Mucosa of descending colon (tissue), 3 donors: ENCODE measurements around the gene CDCP1. TPM values are rescaled to one million over a fixed set of nuclear protein-coding genes. Genes with fewer than 3 reads are reported as not detected.

Source experiments
- ATAC-seq: fragments of 200-7000 bp; cut with Tn5 transposase; one replicate; pipeline ENCODE4 v1.9.1; 2020; ENCODE audit warnings: mild to moderate bottlenecking, moderate library complexity
- DNase-seq, 3 donors: peaks; one replicate each; pipeline ENCODE4 v3.0.0-alpha.2; 2020
- H3K36me3 ChIP-seq: fragments of 200-600 bp; one replicate; pipeline ENCODE4 v1.8.0; 2021; ENCODE audit warnings: low read depth, mild to moderate bottlenecking
- H3K4me1 ChIP-seq: fragments of 200-600 bp; one replicate; pipeline ENCODE4 v1.8.0; 2021; ENCODE audit warnings: low read depth, mild to moderate bottlenecking
- H3K4me3 ChIP-seq: fragments of 200-600 bp; one replicate; pipeline ENCODE4 v1.8.0; 2021; ENCODE audit warnings: mild to moderate bottlenecking
- H3K9me3 ChIP-seq: fragments of 200-600 bp; one replicate; pipeline ENCODE4 v1.8.0; 2021; ENCODE audit warnings: mild to moderate bottlenecking
- intact Hi-C, 2 donors: fragments of 100-400 bp; cut with DNase I in 1 of 2; cut with micrococcal nuclease in 1 of 2; formaldehyde crosslinking; loops; one replicate each; pipeline versions ENCODE4 v1.11.0 to v1.11.1; 2022; cut with DNase I, micrococcal nuclease
- total RNA-seq, 3 donors: library from RNA; stranded (reverse); fragmentation: NEBNext Ultra II Directional in 2 of 3; extraction: Animal tissue kit (Norgen Biotek cat#: 25700) in 2 of 3; gene quantifications; one replicate each; pipeline versions ENCODE4 v1.2.1 to v1.2.4, GENCODE V29; 2021 to 2023
- TF ChIP-seq, protein P1 (sequence below): fragments of 200-600 bp; IDR thresholded peaks from one replicate; pipeline ENCODE4 v1.8.0; 2022; ENCODE audit warnings: antibody characterized with exemption, mild to moderate bottlenecking
- donor health status: DM: no; HTN: no; CAD: no; lungs with moderate emphysema.
- donor health status: DM: no; HTN: no; CAD: no.
- donor health status: DM: no; HTN: yes; CAD: no.

CDCP1 gene
- total RNA-seq, 3 donors from 2014 or later, result 57.6 to 111 (median 87.5) TPM

GRCh38 chr3:45123581-45124269, 22.5 kb downstream of the CDCP1 start:
- H3K4me3 ChIP-seq, result no peak overlapping the region
- H3K9me3 ChIP-seq, result no peaks in the 10 kb centered on the region
- DNase-seq (no peak), ATAC-seq (no peak)
- TF ChIP-seq, protein P1, sequence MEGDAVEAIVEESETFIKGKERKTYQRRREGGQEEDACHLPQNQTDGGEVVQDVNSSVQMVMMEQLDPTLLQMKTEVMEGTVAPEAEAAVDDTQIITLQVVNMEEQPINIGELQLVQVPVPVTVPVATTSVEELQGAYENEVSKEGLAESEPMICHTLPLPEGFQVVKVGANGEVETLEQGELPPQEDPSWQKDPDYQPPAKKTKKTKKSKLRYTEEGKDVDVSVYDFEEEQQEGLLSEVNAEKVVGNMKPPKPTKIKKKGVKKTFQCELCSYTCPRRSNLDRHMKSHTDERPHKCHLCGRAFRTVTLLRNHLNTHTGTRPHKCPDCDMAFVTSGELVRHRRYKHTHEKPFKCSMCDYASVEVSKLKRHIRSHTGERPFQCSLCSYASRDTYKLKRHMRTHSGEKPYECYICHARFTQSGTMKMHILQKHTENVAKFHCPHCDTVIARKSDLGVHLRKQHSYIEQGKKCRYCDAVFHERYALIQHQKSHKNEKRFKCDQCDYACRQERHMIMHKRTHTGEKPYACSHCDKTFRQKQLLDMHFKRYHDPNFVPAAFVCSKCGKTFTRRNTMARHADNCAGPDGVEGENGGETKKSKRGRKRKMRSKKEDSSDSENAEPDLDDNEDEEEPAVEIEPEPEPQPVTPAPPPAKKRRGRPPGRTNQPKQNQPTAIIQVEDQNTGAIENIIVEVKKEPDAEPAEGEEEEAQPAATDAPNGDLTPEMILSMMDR, result no peak
- peaks cover 53% of the 10 kb centered on the region for H3K4me1 ChIP-seq
- H3K36me3 ChIP-seq, result no peaks in the 10 kb centered on the region
- intact Hi-C loops, result no loop called here

GRCh38 chr3:45123030-45123429, 23.1 kb downstream of the CDCP1 start:
- Histone ChIP-seq H3K9me3 (no peaks in the 10 kb centered on the region), H3K4me3 (no peak overlapping the region), H3K36me3 (no peaks in the 10 kb centered on the region), H3K4me1 (peaks cover 58% of the 10 kb centered on the region)
- ATAC-seq (peak; percentile 60), DNase-seq (no peak)
- intact Hi-C loops, result no loop called here
- TF ChIP-seq, protein P1, result no peak

GRCh38 chr3:45120359-45121158, 25.6 kb downstream of the CDCP1 start:
- no peaks in the 10 kb centered on the region for H3K9me3 ChIP-seq
- H3K4me1 ChIP-seq, result peaks cover 58% of the 10 kb centered on the region

GRCh38 chr3:45119824-45120358, 26.3 kb downstream of the CDCP1 start:
- Histone ChIP-seq H3K9me3 (no peaks in the 10 kb centered on the region), H3K36me3 (no peaks in the 10 kb centered on the region), H3K4me3 (no peak overlapping the region), H3K4me1 (peaks cover 53% of the 10 kb centered on the region)
- DNase-seq (no peak), ATAC-seq (peak; percentile 45)
- intact Hi-C loops, result no loop called here
- TF ChIP-seq, protein P1, result no peak

More at GRCh38 chr3:45120359-45121158, 25.6 kb downstream of the CDCP1 start:
- TF ChIP-seq, protein P1, result no peak
- no peaks in the 10 kb centered on the region for H3K36me3 ChIP-seq
- peak; percentile 89 for ATAC-seq
- intact Hi-C loops, result no loop called here
- peak in 1 of 3 donors; percentile 69 for DNase-seq
- H3K4me3 ChIP-seq, result no peak overlapping the region

- H3K4me1 ChIP-seq, result peaks cover 51% of the 10 kb centered on the region
- intact Hi-C loops, result no loop called here
- ATAC-seq, result no peak
- TF ChIP-seq, protein P1, result no peak
- H3K4me3 ChIP-seq, result no peak overlapping the region
- H3K9me3 ChIP-seq, result no peaks in the 10 kb centered on the region
- DNase-seq, result no peak
- no peaks in the 10 kb centered on the region for H3K36me3 ChIP-seq
These were observed 26.8 kb downstream of the CDCP1 start for GRCh38 chr3:45119376-45119775.
